Activated T-helper 2 cell treated with anti-CD3 and anti-CD28 coated beads, Interferon-gamma antibody, Interleukin-2, Interleukin-4, amounts not matched to agents 10 μg/mL and 5 μg/mL and 100 μg/mL, durations not matched to agents 14 hours and 24 hours and 36 hours (primary cell): ENCODE data around the gene ADD2. TPM values are rescaled to one million over a fixed set of nuclear protein-coding genes. Genes with fewer than 3 reads are reported as not detected.

Source experiments
- DNase-seq: peaks from one replicate; pipeline ENCODE4 v3.0.0; 2021; ENCODE audit warnings: low spot score
- H3K27ac Mint-ChIP-seq: one replicate; pipeline ENCODE4 v1.8.0; 2021; ENCODE audit warnings: mixed read lengths
- H3K27me3 Mint-ChIP-seq: one replicate; pipeline ENCODE4 v1.8.0; 2021; ENCODE audit warnings: low read depth, mixed read lengths
- H3K36me3 Mint-ChIP-seq: one replicate; pipeline ENCODE4 v1.8.0; 2021; ENCODE audit warnings: low read depth, mixed read lengths
- H3K4me1 Mint-ChIP-seq: one replicate; pipeline ENCODE4 v1.8.0; 2021; ENCODE audit warnings: low read depth, mixed read lengths
- H3K4me3 Mint-ChIP-seq: one replicate; pipeline ENCODE4 v1.8.0; 2021; ENCODE audit warnings: low read depth, mild to moderate bottlenecking, moderate library complexity, mixed read lengths
- H3K9me3 Mint-ChIP-seq: one replicate; pipeline ENCODE4 v1.8.0; 2021; ENCODE audit warnings: mixed read lengths
- intact Hi-C: fragments of 100-400 bp; cut with micrococcal nuclease; formaldehyde crosslinking; loops from one replicate; pipeline ENCODE4 v1.15.1; 2023
- total RNA-seq: library from RNA; stranded (reverse); gene quantifications from 2 replicates; pipeline ENCODE4 v1.2.3, GENCODE V29; 2022

Gene ADD2
- total RNA-seq, 1 donor from 2014 or later, result 3.2 TPM

DNA sequence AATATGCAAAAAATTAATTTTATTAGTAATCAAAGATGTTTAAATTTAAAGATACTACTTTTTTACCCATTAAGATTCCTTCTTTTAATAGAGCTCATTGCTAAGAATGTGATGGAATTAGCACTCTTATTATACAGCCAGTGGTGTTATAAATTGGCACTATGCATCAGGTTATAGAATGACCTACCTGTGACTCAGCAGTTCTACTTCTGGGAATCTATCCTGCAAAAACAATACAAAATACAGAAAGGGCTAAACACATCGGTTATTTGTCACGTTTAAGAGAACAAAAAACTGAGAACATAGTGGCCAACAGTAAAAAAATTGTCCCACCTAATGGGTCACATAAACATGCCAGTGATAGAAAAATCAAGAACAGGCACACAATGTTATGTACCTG lies 9.4 kb upstream of the ADD2 start:
- Mint-ChIP-seq H3K4me1 (no peaks in the 10 kb centered on the region), H3K36me3 (no peaks in the 10 kb centered on the region), H3K27me3 (peaks cover 59% of the 10 kb centered on the region), H3K27ac (no peak overlapping the region), H3K9me3 (no peaks in the 10 kb centered on the region), H3K4me3 (no peak overlapping the region)
- no peak for DNase-seq
- intact Hi-C loops, result no loop called here

DNA sequence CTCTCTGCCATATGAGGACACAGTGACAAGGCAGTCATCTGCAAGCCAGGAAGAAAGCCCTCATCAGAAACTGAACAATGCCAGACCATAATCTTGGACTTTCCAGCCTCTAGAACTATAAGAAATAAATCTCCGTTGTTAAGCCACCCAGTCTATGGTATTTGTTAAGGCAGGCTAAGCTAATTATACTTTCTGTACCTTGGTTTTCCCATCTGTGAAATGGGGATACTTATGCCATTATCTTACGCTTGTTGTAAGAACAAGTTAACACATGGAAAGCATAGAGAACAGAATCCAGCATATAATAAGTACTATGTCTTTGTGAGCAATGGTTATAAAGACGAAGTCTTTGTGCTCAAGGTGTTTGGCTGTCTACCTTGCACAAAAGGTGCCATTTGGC lies 8.3 kb upstream of the ADD2 start:
- H3K27me3 Mint-ChIP-seq, result peaks cover 65% of the 10 kb centered on the region
- intact Hi-C loops, result no loop called here
- DNase-seq, result no peak
- H3K36me3 Mint-ChIP-seq, result no peaks in the 10 kb centered on the region
- H3K27ac Mint-ChIP-seq, result no peak overlapping the region
- no peaks in the 10 kb centered on the region for H3K9me3 Mint-ChIP-seq
- peaks cover 3% of the 10 kb centered on the region for H3K4me1 Mint-ChIP-seq
- H3K4me3 Mint-ChIP-seq, result no peak overlapping the region

DNA sequence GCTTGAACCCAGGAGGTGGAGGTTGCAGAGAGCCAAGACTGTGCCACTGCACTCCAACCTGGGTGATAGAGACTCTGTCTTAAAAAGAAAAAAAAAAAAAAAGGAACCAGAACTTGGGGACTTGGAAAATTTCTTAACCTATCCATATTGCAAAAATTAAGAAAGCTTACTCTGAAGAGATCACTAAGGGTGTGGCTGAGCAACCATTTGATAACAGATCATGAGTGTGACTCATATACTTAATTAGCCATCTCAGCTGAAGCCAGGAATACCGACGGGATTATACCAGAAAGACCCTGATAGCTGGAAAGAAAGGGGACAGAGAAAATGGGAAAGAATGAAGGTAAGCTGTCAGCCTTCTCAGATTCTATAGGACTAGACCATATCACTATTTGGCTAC lies 7.1 kb upstream of the ADD2 start:
- Mint-ChIP-seq H3K4me1 (peaks cover 6% of the 10 kb centered on the region), H3K27ac (no peak overlapping the region), H3K27me3 (peaks cover 64% of the 10 kb centered on the region), H3K36me3 (no peaks in the 10 kb centered on the region), H3K4me3 (no peak overlapping the region), H3K9me3 (no peaks in the 10 kb centered on the region)
- no peak for DNase-seq
- intact Hi-C loops, result no loop called here

DNA sequence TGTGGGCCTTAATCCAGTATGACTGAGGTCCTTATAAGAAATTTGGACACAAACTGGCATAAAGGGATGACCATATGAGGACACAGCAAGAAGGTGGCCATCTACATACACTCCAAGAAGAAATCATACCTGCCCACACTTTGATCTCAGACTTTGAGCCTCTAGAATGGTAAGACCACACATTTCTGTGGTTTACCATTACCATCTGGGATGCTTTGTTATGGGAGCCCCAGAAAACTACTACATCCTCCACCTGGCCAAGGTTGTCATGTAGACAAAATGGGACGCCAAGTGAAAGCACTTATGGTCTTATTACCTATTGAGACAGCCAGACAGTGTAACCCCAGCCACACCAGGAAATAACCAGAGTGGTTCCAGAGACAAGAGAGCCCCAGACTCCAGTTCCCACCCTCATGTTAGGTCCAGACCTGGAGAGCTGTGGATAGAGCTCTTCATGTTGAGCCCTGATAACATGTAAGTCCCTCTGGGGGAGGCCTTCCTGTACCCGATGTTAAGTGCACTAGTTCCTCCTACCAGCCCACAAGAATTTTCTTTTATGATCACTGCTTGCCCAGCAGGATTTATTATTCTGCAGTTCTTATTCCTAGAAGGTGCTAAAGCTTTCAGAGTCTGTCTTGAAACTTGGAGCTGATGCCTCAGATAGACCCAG lies 4.6 kb upstream of the ADD2 start:
- Mint-ChIP-seq H3K4me3 (no peak overlapping the region), H3K27me3 (peaks cover 76% of the 10 kb centered on the region), H3K9me3 (no peaks in the 10 kb centered on the region), H3K4me1 (peaks cover 11% of the 10 kb centered on the region), H3K27ac (no peak overlapping the region), H3K36me3 (no peaks in the 10 kb centered on the region)
- intact Hi-C loops, result no loop called here
- DNase-seq, result no peak

DNA sequence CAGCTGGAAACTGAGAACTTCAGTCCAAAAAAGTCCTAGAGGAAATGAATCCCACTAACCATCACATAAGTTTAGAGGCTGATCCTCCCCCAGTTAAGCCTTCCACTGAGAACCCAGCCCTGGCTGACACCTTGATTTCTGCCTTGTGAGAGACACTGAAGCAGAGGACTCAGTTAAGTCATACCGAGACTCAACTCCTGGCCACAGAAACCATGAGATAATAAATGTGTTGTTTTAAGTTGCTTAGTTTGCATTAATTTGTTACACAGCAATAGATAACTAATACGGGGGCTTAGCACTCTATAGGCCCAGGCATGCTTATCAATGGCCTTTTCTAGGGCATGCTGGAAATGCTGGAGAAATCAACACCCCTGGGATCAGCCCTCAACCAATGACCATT lies 3.4 kb upstream of the ADD2 start:
- H3K27me3 Mint-ChIP-seq, result peaks cover 76% of the 10 kb centered on the region
- H3K9me3 Mint-ChIP-seq, result no peaks in the 10 kb centered on the region
- no peak overlapping the region for H3K4me3 Mint-ChIP-seq
- DNase-seq, result no peak
- intact Hi-C loops, result no loop called here
- H3K4me1 Mint-ChIP-seq, result peaks cover 14% of the 10 kb centered on the region
- no peaks in the 10 kb centered on the region for H3K36me3 Mint-ChIP-seq
- no peak overlapping the region for H3K27ac Mint-ChIP-seq

DNA sequence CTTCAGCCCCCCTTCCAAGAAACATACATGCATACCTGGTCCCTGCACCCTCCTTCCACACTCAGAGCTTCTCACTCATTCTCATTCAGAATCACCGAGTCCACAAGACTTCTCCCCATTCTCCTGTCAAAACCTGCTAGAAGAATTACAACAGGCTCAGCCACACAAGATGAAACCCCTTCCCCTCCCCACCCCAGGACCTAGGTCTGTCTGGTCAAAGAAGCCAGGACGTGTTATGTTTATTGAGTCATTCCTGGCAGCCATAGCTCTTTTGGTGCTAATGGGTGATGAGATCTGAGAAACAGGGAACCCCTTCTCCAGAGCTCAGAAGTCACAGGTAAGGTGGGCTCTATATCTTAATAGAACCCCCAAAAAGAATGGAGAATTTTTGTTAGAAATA lies 1.4 kb upstream of the ADD2 start:
- intact Hi-C loops, result loop anchor here (5.0 kb wide), 1 partner anchor 112 kb away; no protein-coding TSS in a partner anchor
- H3K27me3 Mint-ChIP-seq, result peaks cover 76% of the 10 kb centered on the region
- no peak for DNase-seq

GRCh38 chr2:70768590-70769085 lies 638 bp upstream of the ADD2 start:
- no peaks in the 10 kb centered on the region for H3K9me3 Mint-ChIP-seq
- peak overlapping the region; percentile 72 for H3K4me3 Mint-ChIP-seq
- H3K27me3 Mint-ChIP-seq, result peaks cover 70% of the 10 kb centered on the region
- no peak overlapping the region for H3K27ac Mint-ChIP-seq
- intact Hi-C loops, result loop anchor here (5.0 kb wide), 1 partner anchor 111 kb away; no protein-coding TSS in a partner anchor
- H3K36me3 Mint-ChIP-seq, result no peaks in the 10 kb centered on the region
- DNase-seq, result no peak
- H3K4me1 Mint-ChIP-seq, result peaks cover 16% of the 10 kb centered on the region

More for the DNA sequence above, 1.4 kb upstream of the ADD2 start:
- no peaks in the 10 kb centered on the region for H3K9me3 Mint-ChIP-seq
- no peak overlapping the region for H3K4me3 Mint-ChIP-seq
- no peaks in the 10 kb centered on the region for H3K36me3 Mint-ChIP-seq
- H3K27ac Mint-ChIP-seq, result no peak overlapping the region
- peaks cover 16% of the 10 kb centered on the region for H3K4me1 Mint-ChIP-seq

DNA sequence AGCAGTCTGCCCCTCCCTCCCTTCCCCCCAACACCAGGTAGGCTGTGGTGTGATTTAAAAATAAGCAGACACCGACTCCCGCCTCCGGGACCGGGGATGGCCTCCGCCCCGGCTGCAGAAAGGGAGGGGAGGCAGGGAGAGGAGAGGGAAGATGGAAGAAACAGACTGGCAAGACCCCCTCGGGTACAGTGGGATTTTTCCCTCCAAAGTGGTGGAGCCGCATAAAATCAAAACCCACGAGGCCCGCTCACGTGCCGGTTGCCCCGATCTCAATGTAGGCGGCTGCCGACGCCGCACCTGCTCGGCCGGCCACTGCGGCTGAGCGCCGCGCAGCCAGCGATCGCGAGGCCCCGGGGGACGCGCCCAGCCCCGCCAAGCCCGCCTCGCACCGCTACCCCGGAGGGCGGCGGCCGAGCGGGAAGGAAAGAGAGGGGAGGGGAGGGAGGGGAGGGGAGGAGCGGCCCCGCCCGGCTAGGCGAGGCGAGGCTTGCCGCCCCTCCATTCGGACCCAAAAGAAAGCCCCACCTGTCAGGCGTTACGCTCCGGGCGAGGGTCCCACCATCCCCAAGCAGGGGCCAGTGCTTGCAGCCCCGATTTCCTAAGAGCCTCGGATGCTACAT lies 811 bp downstream of the ADD2 start:
- H3K4me1 Mint-ChIP-seq, result peaks cover 16% of the 10 kb centered on the region
- no peaks in the 10 kb centered on the region for H3K9me3 Mint-ChIP-seq
- peaks cover 58% of the 10 kb centered on the region for H3K27me3 Mint-ChIP-seq
- no peak overlapping the region for H3K27ac Mint-ChIP-seq
- intact Hi-C loops, result loop anchor here (5.0 kb wide), 1 partner anchor 110 kb away; no protein-coding TSS in a partner anchor
- no peak for DNase-seq
- H3K36me3 Mint-ChIP-seq, result no peaks in the 10 kb centered on the region
- peak overlapping the region; percentile 64 for H3K4me3 Mint-ChIP-seq

- H3K9me3 Mint-ChIP-seq, result no peaks in the 10 kb centered on the region
- no peak for DNase-seq
- peaks cover 56% of the 10 kb centered on the region for H3K27me3 Mint-ChIP-seq
- H3K27ac Mint-ChIP-seq, result no peak overlapping the region
- H3K4me1 Mint-ChIP-seq, result peaks cover 16% of the 10 kb centered on the region
- H3K4me3 Mint-ChIP-seq, result peak overlapping the region; percentile 64
- intact Hi-C loops, result loop anchor here (5.0 kb wide), 1 partner anchor 109 kb away; no protein-coding TSS in a partner anchor
- H3K36me3 Mint-ChIP-seq, result no peaks in the 10 kb centered on the region
Observed at GRCh38 chr2:70766357-70767078, 1.5 kb downstream of the ADD2 start.

- intact Hi-C loops, result loop anchor here (5.0 kb wide), 1 partner anchor 108 kb away; no protein-coding TSS in a partner anchor
- Mint-ChIP-seq H3K4me1 (peaks cover 10% of the 10 kb centered on the region), H3K9me3 (no peaks in the 10 kb centered on the region), H3K27ac (no peak overlapping the region), H3K36me3 (no peaks in the 10 kb centered on the region), H3K4me3 (no peak overlapping the region), H3K27me3 (peaks cover 53% of the 10 kb centered on the region)
- DNase-seq, result no peak
Observed at GRCh38 chr2:70765507-70765906, 2.5 kb downstream of the ADD2 start.

DNA sequence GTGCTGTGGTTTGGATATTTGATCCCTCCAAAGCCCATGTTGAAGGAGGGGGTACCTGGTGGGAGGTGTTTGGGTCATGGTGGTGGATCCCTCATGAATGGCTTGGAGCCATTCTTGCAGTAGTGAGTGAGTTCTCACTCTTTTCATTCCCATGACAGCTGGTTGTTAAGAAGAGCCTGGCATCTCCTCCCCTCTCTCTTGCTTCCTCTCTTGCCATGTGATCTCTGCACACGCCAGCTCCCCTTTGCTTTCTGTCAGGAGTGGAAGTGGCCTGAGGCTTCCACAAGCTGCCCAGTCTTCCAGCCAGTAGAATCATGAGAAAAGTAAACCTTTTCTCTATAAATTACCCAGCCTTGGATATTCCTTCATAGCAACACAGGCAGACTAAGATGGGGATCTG lies 8.6 kb downstream of the ADD2 start:
- no peak overlapping the region for H3K27ac Mint-ChIP-seq
- DNase-seq, result no peak
- H3K4me1 Mint-ChIP-seq, result no peaks in the 10 kb centered on the region
- peaks cover 20% of the 10 kb centered on the region for H3K27me3 Mint-ChIP-seq
- H3K4me3 Mint-ChIP-seq, result no peak overlapping the region
- no peaks in the 10 kb centered on the region for H3K9me3 Mint-ChIP-seq
- intact Hi-C loops, result no loop called here
- no peaks in the 10 kb centered on the region for H3K36me3 Mint-ChIP-seq

DNA sequence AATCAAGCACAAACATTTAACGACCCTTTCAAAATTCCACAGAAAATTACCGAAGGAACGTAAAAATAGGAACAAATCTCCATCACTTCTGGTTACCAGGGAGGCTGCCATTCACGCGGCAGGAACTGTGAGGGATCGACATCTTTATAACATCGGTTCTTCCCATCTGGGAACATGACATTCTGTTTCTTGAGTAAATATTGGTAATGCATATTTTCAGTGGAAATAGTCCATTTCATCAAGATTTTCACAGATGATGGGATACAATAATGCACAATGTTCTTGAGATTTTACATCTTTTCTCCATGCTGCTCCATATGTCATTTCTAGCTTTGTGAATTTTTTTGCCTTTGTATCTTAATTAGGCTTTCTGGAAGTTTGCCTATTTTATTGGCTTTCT lies 10.0 kb downstream of the ADD2 start:
- no peaks in the 10 kb centered on the region for H3K36me3 Mint-ChIP-seq
- H3K27ac Mint-ChIP-seq, result no peak overlapping the region
- intact Hi-C loops, result no loop called here
- no peaks in the 10 kb centered on the region for H3K4me1 Mint-ChIP-seq
- no peak for DNase-seq
- H3K27me3 Mint-ChIP-seq, result peaks cover 16% of the 10 kb centered on the region
- no peak overlapping the region for H3K4me3 Mint-ChIP-seq
- no peaks in the 10 kb centered on the region for H3K9me3 Mint-ChIP-seq

- Mint-ChIP-seq H3K9me3 (no peaks in the 10 kb centered on the region), H3K4me3 (no peak overlapping the region), H3K27ac (no peak overlapping the region), H3K27me3 (peaks cover 16% of the 10 kb centered on the region), H3K36me3 (no peaks in the 10 kb centered on the region), H3K4me1 (no peaks in the 10 kb centered on the region)
- intact Hi-C loops, result no loop called here
- no peak for DNase-seq
Observed at GRCh38 chr2:70757360-70757759, 10.6 kb downstream of the ADD2 start.
